Hepatocyte (in vitro differentiated cells): ENCODE data around the gene CCDC126.
"Not testable (repeated sequence)": the region's sequence is repeated elsewhere in the genome, so short reads cannot be mapped to it uniquely, and the experiment has no call there.

Experiments
- CTCF ChIP-seq: fragments of 200-600 bp; sonication (generic); IDR thresholded peaks from 2 replicates; pipeline ENCODE4 v1.5.1; 2016; ENCODE audit warnings: antibody characterized with exemption, mild to moderate bottlenecking; ENCODE audit not compliant: poor library complexity
- EZH2 ChIP-seq: fragments of 200-600 bp; sonication (generic); IDR thresholded peaks from 2 replicates; pipeline ENCODE4 v1.6.1; 2016; ENCODE audit warnings: antibody characterized with exemption, mild to moderate bottlenecking, borderline replicate concordance

- TF ChIP-seq CTCF, EZH2: not testable (repeated sequence)
These were observed 15.2 kb upstream of the CCDC126 start for GRCh38 chr7:23581975-23582374.
